ENCODE results near the gene MTERF4. TPM values are rescaled to one million over a fixed set of nuclear protein-coding genes. Genes with fewer than 3 reads are reported as not detected.

MTERF4 gene
- total RNA-seq, 1 donor from 2014 or later: 34.6 TPM

DNA sequence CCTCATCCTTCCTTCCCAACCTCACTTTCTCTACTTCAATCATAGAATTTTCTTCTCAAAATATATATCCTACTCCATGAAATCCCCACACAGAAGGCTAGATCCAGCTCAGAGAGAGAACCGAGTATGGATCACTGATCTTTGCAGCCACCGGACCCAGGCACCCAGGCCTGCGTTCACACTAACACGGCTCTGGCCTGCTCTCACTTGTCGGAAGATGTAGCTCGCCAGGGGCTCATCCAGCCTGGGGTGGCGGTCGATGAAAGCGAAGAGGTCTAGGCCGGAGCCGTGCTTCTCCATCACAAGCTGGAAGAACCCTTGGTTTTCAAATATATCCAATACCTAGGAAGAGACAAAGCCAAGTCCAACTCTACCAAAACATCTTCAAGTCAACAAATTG is 12.7 kb upstream of the MTERF4 start:
- no peak for ATAC-seq
- DNase-seq: no peak
- H3K4me1 ChIP-seq: no peaks in the 10 kb centered on the region
- H3K36me3 ChIP-seq: no peaks in the 10 kb centered on the region
- intact Hi-C loops (cut with DNase I): no loop called here
- H3K27ac ChIP-seq: no peak overlapping the region
- H3K4me3 ChIP-seq: no peak overlapping the region
- TF ChIP-seq, protein P1, sequence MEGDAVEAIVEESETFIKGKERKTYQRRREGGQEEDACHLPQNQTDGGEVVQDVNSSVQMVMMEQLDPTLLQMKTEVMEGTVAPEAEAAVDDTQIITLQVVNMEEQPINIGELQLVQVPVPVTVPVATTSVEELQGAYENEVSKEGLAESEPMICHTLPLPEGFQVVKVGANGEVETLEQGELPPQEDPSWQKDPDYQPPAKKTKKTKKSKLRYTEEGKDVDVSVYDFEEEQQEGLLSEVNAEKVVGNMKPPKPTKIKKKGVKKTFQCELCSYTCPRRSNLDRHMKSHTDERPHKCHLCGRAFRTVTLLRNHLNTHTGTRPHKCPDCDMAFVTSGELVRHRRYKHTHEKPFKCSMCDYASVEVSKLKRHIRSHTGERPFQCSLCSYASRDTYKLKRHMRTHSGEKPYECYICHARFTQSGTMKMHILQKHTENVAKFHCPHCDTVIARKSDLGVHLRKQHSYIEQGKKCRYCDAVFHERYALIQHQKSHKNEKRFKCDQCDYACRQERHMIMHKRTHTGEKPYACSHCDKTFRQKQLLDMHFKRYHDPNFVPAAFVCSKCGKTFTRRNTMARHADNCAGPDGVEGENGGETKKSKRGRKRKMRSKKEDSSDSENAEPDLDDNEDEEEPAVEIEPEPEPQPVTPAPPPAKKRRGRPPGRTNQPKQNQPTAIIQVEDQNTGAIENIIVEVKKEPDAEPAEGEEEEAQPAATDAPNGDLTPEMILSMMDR (IDR thresholded peaks at IDR 0.05): no peak
- no peaks in the 10 kb centered on the region for H3K9me3 ChIP-seq
- no peaks in the 10 kb centered on the region for H3K27me3 ChIP-seq

- H3K27ac ChIP-seq: no peak overlapping the region
- no peaks in the 10 kb centered on the region for H3K9me3 ChIP-seq
- H3K36me3 ChIP-seq: no peaks in the 10 kb centered on the region
- intact Hi-C loops (cut with DNase I): no loop called here
- ATAC-seq: no peak
- no peaks in the 10 kb centered on the region for H3K4me1 ChIP-seq
- TF ChIP-seq, protein P1 (IDR thresholded peaks at IDR 0.05): no peak
- H3K4me3 ChIP-seq: no peak overlapping the region
- DNase-seq: no peak
- H3K27me3 ChIP-seq: no peaks in the 10 kb centered on the region
Observed at GRCh38 chr2:241112592-241112991, 10.5 kb upstream of the MTERF4 start.

DNA sequence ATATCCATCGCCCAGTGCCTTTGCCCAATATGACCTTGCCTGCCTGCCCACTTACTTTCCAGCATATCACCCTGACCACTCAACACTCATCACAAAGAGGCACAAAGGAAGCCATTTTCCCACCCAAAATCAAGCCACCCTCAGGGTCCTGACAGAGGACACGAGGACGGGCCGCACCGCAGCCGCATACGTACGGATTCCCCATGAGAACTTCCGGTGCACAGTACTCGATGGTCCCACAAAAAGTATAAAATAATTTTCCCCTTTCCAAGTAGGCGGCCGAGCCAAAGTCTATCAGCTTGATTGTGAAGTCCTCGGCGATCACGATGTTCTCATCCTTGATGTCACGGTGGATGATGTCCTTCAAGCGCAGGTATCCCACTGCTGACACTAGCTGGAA is 10.0 kb upstream of the MTERF4 start:
- Histone ChIP-seq H3K27me3 (no peaks in the 10 kb centered on the region), H3K9me3 (no peaks in the 10 kb centered on the region), H3K4me3 (no peak overlapping the region), H3K27ac (no peak overlapping the region), H3K4me1 (no peaks in the 10 kb centered on the region), H3K36me3 (no peaks in the 10 kb centered on the region)
- ATAC-seq (no peak), DNase-seq (no peak)
- intact Hi-C loops (cut with DNase I): no loop called here
- TF ChIP-seq, protein P1 (IDR thresholded peaks at IDR 0.05): no peak

DNA sequence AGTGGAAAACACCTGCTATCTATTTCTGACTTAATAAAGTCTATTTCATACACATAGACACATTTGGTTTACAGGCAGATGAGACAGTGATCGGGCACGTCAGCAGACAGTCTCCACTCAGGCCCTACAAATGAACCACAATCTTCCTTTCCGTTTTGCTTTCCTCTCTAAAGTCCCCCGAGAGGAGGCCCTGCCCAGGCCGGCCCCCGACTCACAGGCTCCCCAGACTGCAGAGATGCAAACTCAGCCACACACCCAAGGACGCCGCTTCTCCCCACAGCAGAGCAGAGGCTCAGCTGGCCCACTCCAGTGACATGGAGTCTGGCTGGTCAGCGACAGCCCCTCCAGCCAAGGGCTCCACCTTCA is 9.3 kb upstream of the MTERF4 start:
- H3K4me1 ChIP-seq: no peaks in the 10 kb centered on the region
- DNase-seq (no peak), ATAC-seq (no peak)
- intact Hi-C loops (cut with DNase I): no loop called here
- TF ChIP-seq, protein P1 (IDR thresholded peaks at IDR 0.05): no peak
- H3K36me3 ChIP-seq: no peaks in the 10 kb centered on the region
- H3K27me3 ChIP-seq: no peaks in the 10 kb centered on the region
- no peaks in the 10 kb centered on the region for H3K9me3 ChIP-seq
- H3K27ac ChIP-seq: no peak overlapping the region
- H3K4me3 ChIP-seq: no peak overlapping the region

DNA sequence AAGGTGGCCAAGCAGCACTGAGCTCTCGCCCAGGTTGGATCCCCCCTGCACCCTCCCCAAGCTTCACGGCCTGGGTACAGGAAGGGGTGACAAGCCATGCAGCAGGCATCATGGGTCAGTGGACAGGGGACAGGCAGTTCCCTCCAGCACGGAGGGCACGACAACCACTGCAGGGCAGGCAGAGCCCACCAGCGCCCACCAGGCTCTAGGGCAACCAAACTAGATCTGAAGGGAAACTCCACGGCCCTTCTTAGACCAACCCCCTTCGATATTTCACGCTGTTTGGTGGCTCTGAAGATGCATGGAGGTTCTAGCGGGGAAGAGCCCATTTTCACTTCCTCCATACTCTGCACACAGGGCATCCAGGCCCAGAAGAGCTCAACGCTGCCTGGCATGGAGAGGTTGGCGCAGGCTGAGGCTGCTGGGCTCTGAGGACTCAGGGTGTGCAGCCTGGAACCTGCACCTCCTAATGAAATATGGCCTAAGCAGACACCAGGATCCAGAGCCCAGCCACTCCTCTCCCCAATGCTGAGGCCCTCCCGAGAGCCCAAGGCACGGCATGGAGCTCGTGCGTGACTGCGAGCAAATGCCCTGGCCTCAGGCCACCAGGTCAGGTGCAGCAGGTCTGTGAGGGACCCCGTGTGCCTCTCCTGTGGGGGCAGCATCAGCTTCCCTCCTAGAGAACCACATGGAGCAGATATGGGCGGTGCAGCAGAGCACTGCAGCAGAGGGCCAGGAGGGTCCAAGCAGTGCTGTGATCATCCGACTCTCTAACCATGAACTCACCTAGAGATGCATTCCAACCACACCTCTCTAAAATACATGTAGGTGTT is 8.7 kb upstream of the MTERF4 start:
- H3K4me1 ChIP-seq: no peaks in the 10 kb centered on the region
- no peak for ATAC-seq

More for the DNA sequence above, 8.7 kb upstream of the MTERF4 start:
- no peak for DNase-seq
- TF ChIP-seq, protein P1 (IDR thresholded peaks at IDR 0.05): no peak
- no peak overlapping the region for H3K27ac ChIP-seq
- no peaks in the 10 kb centered on the region for H3K27me3 ChIP-seq
- no peaks in the 10 kb centered on the region for H3K9me3 ChIP-seq
- intact Hi-C loops (cut with DNase I): no loop called here
- no peaks in the 10 kb centered on the region for H3K36me3 ChIP-seq
- no peak overlapping the region for H3K4me3 ChIP-seq

Measured in upper lobe of right lung (tissue), 1 donor.